Trophoblast cell (in vitro differentiated cells and primary cell): ENCODE data around the gene CAMSAP3.

ENCODE experiments used
- DNase-seq, 2 donors: peaks; one replicate each; pipeline ENCODE4 v3.0.0-alpha.2; 2016
- H2AFZ ChIP-seq: 2 replicates; pipeline ENCODE4 v1.6.1; 2013; ENCODE audit warnings: low read length, moderate library complexity, mild to moderate bottlenecking; ENCODE audit not compliant: insufficient read depth, poor library complexity
- H2AK5ac ChIP-seq: 2 replicates; pipeline ENCODE4 v1.6.1; 2013; ENCODE audit warnings: mild to moderate bottlenecking, low read length
- H2BK120ac ChIP-seq: 2 replicates; pipeline ENCODE4 v1.6.1; 2013; ENCODE audit warnings: low read length, mild to moderate bottlenecking, moderate library complexity; ENCODE audit not compliant: insufficient read depth, poor library complexity
- H2BK12ac ChIP-seq: 2 replicates; pipeline ENCODE4 v1.6.1; 2013; ENCODE audit warnings: mild to moderate bottlenecking, low read length, moderate library complexity
- H2BK5ac ChIP-seq: 2 replicates; pipeline ENCODE4 v1.6.1; 2013; ENCODE audit warnings: low read length, low read depth, moderate library complexity, mild to moderate bottlenecking; ENCODE audit not compliant: poor library complexity
- H3K14ac ChIP-seq: 2 replicates; pipeline ENCODE4 v1.6.1; 2013; ENCODE audit warnings: mild to moderate bottlenecking, low read length
- H3K18ac ChIP-seq: 2 replicates; pipeline ENCODE4 v1.6.1; 2013; ENCODE audit warnings: mild to moderate bottlenecking, low read length
- H3K23ac ChIP-seq: 2 replicates; pipeline ENCODE4 v1.6.1; 2013; ENCODE audit warnings: low read length
- H3K27ac ChIP-seq: 2 replicates; pipeline ENCODE4 v1.5.1; 2013; ENCODE audit warnings: low read depth, mild to moderate bottlenecking, inconsistent platforms, low read length, moderate library complexity
- H3K27me3 ChIP-seq: 2 replicates; pipeline ENCODE4 v1.6.1; 2013; ENCODE audit warnings: inconsistent platforms, mild to moderate bottlenecking, low read length, moderate library complexity; ENCODE audit not compliant: insufficient read depth
- H3K36me3 ChIP-seq, 2 experiments: 1 replicate in 1 of 2; 2 replicates in 1 of 2; pipeline ENCODE4 v1.6.1; 2013; ENCODE audit warnings: low read length in 2 of 2, mild to moderate bottlenecking in 2 of 2, moderate library complexity in 1 of 2; ENCODE audit not compliant: insufficient read depth in 2 of 2, control insufficient read depth in 1 of 2
- H3K4ac ChIP-seq: 2 replicates; pipeline ENCODE4 v1.6.1; 2013; ENCODE audit warnings: low read depth, mild to moderate bottlenecking, low read length, moderate library complexity
- H3K4me1 ChIP-seq, 2 experiments: 1 replicate in 1 of 2; 2 replicates in 1 of 2; pipeline ENCODE4 v1.6.1; 2013; ENCODE audit warnings: low read length in 2 of 2, mild to moderate bottlenecking in 2 of 2, moderate library complexity in 1 of 2; ENCODE audit not compliant: insufficient read depth in 2 of 2, control insufficient read depth in 1 of 2
- H3K4me2 ChIP-seq: 2 replicates; pipeline ENCODE4 v1.6.1; 2013; ENCODE audit warnings: inconsistent platforms, mild to moderate bottlenecking, low read length, moderate library complexity
- H3K4me3 ChIP-seq: 2 replicates; pipeline ENCODE4 v1.5.1; 2013; ENCODE audit warnings: mild to moderate bottlenecking, low read depth, low read length, inconsistent platforms
- H3K79me1 ChIP-seq: one replicate; pipeline ENCODE4 v1.6.1; 2013; ENCODE audit warnings: low read length
- H3K79me2 ChIP-seq: 2 replicates; pipeline ENCODE4 v1.6.1; 2013; ENCODE audit warnings: low read length, mild to moderate bottlenecking; ENCODE audit not compliant: control insufficient read depth, insufficient read depth, poor library complexity
- H3K9ac ChIP-seq: 2 replicates; pipeline ENCODE4 v1.6.1; 2013; ENCODE audit warnings: mild to moderate bottlenecking, low read length
- H3K9me3 ChIP-seq: 2 replicates; pipeline ENCODE4 v1.6.1; 2013; ENCODE audit warnings: low read depth, mild to moderate bottlenecking, control low read depth, inconsistent platforms, low read length; ENCODE audit not compliant: insufficient read depth
- H4K12ac ChIP-seq: 2 replicates; pipeline ENCODE4 v1.6.1; 2013; ENCODE audit warnings: low read depth, mild to moderate bottlenecking, low read length, moderate library complexity
- H4K8ac ChIP-seq: 2 replicates; pipeline ENCODE4 v1.6.1; 2013; ENCODE audit warnings: low read depth, mild to moderate bottlenecking, low read length, moderate library complexity
- H4K91ac ChIP-seq: one replicate; pipeline ENCODE4 v1.6.1; 2013; ENCODE audit warnings: low read depth, mild to moderate bottlenecking, low read length, moderate library complexity
- WGBS: extraction: QIAGEN DNeasy Blood & Tissue Kit; methylation state at CpG from one replicate; pipeline ENCODE4 v1.1.7; 2013; ENCODE audit warnings: missing lambda C conversion rate; ENCODE audit not compliant: insufficient read length, insufficient coverage; ENCODE audit errors: extremely low coverage; 5-methylcytosine and 5-hydroxymethylcytosine counted together

CAMSAP3 gene

DNA sequence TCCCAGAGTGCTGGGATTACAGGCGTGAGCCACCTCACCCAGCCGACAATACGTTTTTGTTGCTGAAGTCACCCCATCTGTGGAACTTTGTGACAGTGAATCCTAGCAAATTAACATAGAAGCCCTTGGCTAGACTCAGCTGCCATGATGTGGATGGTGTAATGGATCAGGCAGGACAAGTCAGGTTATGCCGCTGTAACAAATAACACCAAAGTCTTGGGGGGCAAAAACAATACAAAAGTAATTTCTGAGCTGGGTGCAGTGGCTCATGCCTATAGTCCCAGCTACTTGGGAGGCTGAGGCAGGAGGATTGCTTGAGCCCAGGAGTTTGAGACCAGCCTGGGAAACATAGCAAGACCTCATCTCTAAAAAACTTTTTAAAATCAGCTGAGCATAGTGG lies 30.8 kb upstream of the CAMSAP3 start:
- Histone ChIP-seq H4K12ac (no peak overlapping the region), H4K91ac (no peak overlapping the region), H2AFZ (no peak overlapping the region), H3K18ac (no peak overlapping the region), H3K27ac (no peak overlapping the region), H3K27me3 (no peaks in the 10 kb centered on the region), H3K9me3 (no peaks in the 10 kb centered on the region), H3K23ac (no peak overlapping the region), H2BK12ac (no peak overlapping the region), H3K4me3 (no peak overlapping the region), H3K79me1 (no peaks in the 10 kb centered on the region), H3K9ac (no peak overlapping the region), H3K4me1 (no peaks in the 10 kb centered on the region), H2AK5ac (no peak overlapping the region), H4K8ac (no peak overlapping the region), H3K14ac (no peak overlapping the region), H3K4ac (no peak overlapping the region), H3K36me3 (peaks cover 15% of the 10 kb centered on the region in 2 experiments), H2BK5ac (no peak overlapping the region), H3K79me2 (no peaks in the 10 kb centered on the region), H3K4me2 (no peak overlapping the region), H2BK120ac (no peak overlapping the region)
- no CpG with 5 or more reads among the region's 4 CpGs for WGBS
- no peak for DNase-seq

DNA sequence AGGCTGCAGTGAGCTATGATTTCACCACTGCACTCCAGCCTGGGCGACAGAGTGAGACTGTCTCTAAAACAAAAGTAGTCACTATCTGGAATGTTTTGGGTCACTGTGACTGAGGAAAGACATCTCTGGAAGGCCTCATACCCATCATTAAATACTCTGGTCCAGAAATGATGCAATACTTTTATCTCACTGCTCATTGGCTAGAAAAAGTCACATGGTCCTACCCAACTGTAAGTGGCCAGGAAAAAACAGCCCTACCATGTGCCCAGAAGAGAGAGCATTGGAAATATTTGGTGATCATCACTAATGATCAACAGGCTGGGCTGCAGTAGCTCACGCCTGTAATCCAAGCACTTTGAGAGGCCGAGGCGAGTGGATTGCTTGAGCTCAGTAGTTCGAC lies 30.3 kb upstream of the CAMSAP3 start:
- Histone ChIP-seq H4K12ac (no peak overlapping the region), H3K4me2 (no peak overlapping the region), H3K18ac (no peak overlapping the region), H2BK5ac (no peak overlapping the region), H3K27me3 (no peaks in the 10 kb centered on the region), H4K91ac (no peak overlapping the region), H3K27ac (no peak overlapping the region), H3K23ac (no peak overlapping the region), H2AFZ (no peak overlapping the region), H2AK5ac (no peak overlapping the region), H3K9me3 (no peaks in the 10 kb centered on the region), H3K36me3 (peaks cover 12% of the 10 kb centered on the region in 2 experiments), H3K4me3 (no peak overlapping the region), H2BK12ac (no peak overlapping the region), H3K79me2 (no peaks in the 10 kb centered on the region), H4K8ac (no peak overlapping the region), H3K4ac (no peak overlapping the region), H2BK120ac (no peak overlapping the region), H3K79me1 (no peaks in the 10 kb centered on the region), H3K4me1 (no peaks in the 10 kb centered on the region), H3K14ac (no peak overlapping the region), H3K9ac (no peak overlapping the region)
- DNase-seq: no peak
- no CpG with 5 or more reads among the region's 5 CpGs for WGBS

- Histone ChIP-seq H2BK120ac (no peak overlapping the region), H3K79me2 (no peaks in the 10 kb centered on the region), H3K27ac (no peak overlapping the region), H3K4me3 (no peak overlapping the region), H3K4me1 (no peaks in the 10 kb centered on the region), H4K8ac (no peak overlapping the region), H3K18ac (no peak overlapping the region), H3K9me3 (no peaks in the 10 kb centered on the region), H2BK12ac (no peak overlapping the region), H3K9ac (no peak overlapping the region), H2AK5ac (no peak overlapping the region), H3K23ac (no peak overlapping the region), H3K4ac (no peak overlapping the region), H2BK5ac (no peak overlapping the region), H4K12ac (no peak overlapping the region), H3K14ac (no peak overlapping the region), H4K91ac (no peak overlapping the region), H3K79me1 (no peaks in the 10 kb centered on the region), H3K36me3 (no peaks in the 10 kb centered on the region), H3K27me3 (no peaks in the 10 kb centered on the region), H2AFZ (no peak overlapping the region), H3K4me2 (no peak overlapping the region)
- no peak for DNase-seq
- no CpG with 5 or more reads among the region's 5 CpGs for WGBS
Measured at GRCh38 chr19:7570761-7571160, 24.9 kb upstream of the CAMSAP3 start.

DNA sequence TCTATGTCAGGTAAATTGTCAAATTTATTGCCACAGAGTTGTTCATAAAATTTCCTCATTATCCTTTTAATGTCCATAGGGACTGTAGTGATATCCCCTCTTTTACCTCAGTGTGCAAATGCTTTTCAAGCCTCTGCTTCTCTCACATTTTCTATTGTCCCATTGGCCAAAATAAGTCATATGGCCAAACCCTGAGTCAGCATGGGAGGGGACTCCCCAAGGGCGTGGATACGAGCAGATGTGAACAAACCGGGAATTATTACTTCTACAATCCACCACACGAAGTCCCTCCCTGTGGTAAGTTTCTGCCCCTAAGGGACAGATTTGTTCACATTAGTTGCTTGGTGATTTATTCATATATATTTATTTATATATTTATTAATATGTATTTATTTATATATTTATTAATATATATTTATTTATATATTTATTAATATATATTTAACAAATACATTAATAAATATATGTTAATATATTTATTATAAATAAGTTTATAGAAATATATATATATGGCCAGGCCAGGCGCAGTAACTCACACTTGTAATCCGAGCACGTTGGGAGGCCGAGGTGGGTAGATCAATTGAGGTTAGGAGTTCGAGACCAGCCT lies 20.1 kb upstream of the CAMSAP3 start:
- no peaks in the 10 kb centered on the region for H3K9me3 ChIP-seq
- H2AFZ ChIP-seq: no peak overlapping the region
- no peak overlapping the region for H4K91ac ChIP-seq
- no CpG with 5 or more reads among the region's 9 CpGs for WGBS
- no peak overlapping the region for H3K14ac ChIP-seq
- H3K36me3 ChIP-seq: no peaks in the 10 kb centered on the region
- H3K27ac ChIP-seq: no peak overlapping the region
- no peak overlapping the region for H2AK5ac ChIP-seq
- no peak overlapping the region for H2BK12ac ChIP-seq
- DNase-seq: peak in 1 of 2 donors; percentile 19
- H2BK5ac ChIP-seq: no peak overlapping the region
- H4K8ac ChIP-seq: no peak overlapping the region
- no peak overlapping the region for H2BK120ac ChIP-seq
- H4K12ac ChIP-seq: no peak overlapping the region
- H3K18ac ChIP-seq: no peak overlapping the region
- no peak overlapping the region for H3K4me3 ChIP-seq
- no peak overlapping the region for H3K9ac ChIP-seq
- no peaks in the 10 kb centered on the region for H3K4me1 ChIP-seq
- no peak overlapping the region for H3K4ac ChIP-seq
- no peak overlapping the region for H3K4me2 ChIP-seq
- H3K79me1 ChIP-seq: no peaks in the 10 kb centered on the region
- no peaks in the 10 kb centered on the region for H3K79me2 ChIP-seq
- H3K23ac ChIP-seq: no peak overlapping the region
- no peaks in the 10 kb centered on the region for H3K27me3 ChIP-seq
